A204.1 (cell line): ENCODE results near the gene CETN2.
A peak's percentile ranks its signal among the peaks of the same experiment; 100 is the strongest.
"Not testable (repeated sequence)": the region's sequence is repeated elsewhere in the genome, so short reads cannot be mapped to it uniquely, and the experiment has no call there.

Experiments
- FAIRE-seq: peaks from 2 replicates; lab custom pipeline; 2012; peaks lifted over from hg19 to GRCh38; lab: Jason Lieb, UNC

Gene CETN2

DNA sequence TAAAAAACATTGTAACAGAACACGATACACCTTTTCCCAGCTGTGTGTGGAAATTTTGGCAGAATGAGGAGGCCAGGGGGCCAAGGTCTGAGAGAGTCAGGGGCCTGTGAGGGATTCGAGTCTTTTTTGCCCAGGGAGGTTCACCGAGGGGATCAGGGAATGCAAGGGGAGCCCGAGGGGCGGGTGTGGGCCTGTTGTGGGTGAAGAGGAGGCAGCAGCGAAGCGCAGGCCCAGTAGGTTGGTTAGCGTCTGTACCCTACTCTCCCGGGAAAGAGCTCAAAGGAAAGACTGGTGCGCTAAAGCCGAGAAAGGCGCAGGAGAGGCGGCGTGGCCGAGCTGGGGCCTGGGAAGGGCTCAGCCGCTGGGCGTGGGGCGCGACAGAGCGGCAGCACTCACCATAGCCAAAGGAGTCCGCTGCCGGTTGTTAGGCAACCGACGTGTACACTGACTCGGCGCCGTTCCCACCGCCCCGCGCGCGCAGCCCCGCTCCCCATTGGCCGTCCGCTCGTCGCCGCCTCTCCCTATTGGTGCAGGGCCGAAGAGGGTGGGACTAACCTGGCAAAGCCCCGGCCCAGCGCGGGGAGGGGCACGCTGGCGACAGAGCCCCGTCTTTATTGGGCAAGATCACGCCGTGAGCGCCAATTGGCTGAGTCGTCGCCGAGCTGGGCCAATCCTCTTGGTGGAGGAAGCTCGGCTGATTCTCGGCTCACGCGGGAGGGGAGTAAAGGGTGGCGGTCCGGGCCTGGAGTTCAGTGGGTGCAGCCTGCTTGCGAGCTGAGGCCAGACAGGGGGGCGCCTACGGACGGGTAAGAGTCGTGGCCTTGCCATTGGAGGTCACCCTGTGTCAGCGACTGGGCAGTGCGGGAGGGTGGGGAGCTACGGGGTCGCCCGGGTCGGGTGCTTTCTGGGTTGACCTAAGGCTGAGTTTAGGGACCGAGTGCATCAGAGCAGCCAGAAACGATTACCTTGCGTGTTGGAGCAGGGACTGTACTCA, at the start of gene CETN2, which contains the start of gene NSDHL:
TSS of gene CETN2 (minus strand) at position 446 of the 994 bp plus-strand sequence. CDS start at position 399, 47 bp downstream.
TSS of gene NSDHL (plus strand) at position 752 of the 994 bp plus-strand sequence. CDS start 15,262 bp downstream, outside the sequence.
- FAIRE-seq: peak; percentile 94

- FAIRE-seq: no peak
Observed at GRCh38 chrX:152878976-152879755, 48.6 kb upstream of the CETN2 start.

- FAIRE-seq: no peak
Observed at GRCh38 chrX:152876931-152877840, 46.6 kb upstream of the CETN2 start.

DNA sequence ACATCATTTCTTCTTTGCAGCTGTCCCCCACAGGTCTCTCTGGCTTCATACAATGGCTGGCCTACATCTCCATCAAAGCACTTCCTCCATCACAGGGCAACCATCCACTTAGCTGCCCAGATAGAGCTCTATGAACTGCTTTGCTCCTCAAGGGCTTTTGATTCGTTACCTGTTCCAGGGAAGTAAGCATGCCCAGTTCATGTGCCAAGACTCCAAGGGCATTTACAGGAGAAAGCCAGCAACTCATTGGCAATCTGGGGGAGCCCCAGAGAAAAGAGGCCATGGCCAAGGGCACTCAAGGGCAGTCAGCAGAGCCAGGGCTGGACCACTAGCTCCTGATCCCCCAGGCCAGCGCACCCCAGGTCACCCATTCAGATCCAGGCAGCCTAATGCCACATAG, 42.8 kb upstream of the CETN2 start:
- FAIRE-seq: no peak

DNA sequence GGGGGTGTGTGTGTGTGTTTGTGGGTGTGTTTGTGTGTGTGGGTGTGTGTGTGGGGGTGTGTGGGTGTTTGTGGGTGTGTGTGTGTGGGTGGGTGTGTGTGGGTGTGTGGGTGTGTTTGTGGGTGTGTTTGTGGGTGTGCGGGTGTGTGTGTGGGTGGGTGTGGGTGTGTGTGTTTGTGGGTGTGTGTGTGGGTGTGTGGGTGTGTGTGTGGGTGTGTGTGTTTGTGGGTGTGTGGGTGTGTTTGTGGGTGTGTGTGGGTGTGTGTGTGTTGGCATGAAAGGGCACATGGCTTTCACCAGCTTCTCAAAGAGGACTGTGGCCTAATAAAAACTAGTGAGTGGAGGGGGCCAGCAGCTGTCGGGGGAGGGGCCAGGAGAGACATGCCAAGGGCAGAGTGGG, 42.0 kb upstream of the CETN2 start:
- no peak for FAIRE-seq

DNA sequence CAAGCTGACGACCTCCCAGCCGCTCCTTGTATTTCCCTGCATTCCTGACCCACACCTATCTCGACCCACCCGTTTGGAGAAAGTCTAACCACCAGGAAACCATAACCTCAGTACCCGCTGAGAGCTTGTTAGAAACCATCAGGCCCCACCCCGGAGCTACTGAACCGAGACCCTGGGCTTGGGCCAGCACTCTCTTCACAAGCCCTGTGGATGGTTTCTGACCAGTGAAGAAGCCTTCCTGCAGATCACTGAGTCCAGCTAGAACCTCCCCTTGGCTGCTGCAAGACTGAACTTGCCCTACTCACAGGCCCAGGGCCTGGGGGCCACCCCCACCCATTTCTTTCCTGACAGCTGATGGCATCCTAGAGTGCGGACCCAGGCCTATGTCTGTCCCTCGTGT, 40.7 kb upstream of the CETN2 start:
- FAIRE-seq: no peak

GRCh38 chrX:152869972-152870371, 39.4 kb upstream of the CETN2 start:
- FAIRE-seq: no peak

GRCh38 chrX:152866386-152866785, 35.8 kb upstream of the CETN2 start:
- FAIRE-seq: no peak

DNA sequence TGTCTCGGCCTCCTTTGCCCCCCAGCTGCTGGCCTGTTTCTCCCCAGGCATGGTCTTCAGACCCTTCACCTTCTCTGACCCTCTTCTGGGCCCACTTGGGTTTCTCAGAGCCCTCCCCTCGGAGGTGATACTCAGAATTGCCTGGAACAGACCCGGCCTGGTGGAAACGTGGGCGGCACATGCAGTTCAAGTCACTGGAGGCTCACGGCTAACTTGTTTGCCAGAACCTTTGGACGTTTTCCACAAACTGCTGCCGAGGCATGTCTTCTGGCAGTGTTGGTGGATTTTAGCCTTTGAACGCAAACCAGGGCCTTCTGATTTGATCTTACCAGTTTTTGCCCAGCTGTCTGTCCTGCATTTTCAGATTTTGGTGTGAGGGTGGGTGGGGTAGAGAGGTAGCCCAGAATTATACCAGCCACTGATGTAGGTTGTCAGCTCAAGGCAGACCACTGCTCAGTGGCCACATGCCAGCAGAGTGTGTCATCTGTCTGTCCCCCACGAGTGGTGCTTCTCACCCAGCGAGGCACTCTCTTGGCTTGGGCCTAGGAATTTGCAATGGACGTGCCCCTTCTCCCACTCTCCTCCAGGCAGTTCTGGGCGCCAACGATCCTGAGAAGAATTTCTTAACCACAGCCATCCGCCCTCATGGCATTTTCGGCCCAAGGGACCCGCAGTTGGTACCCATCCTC, 34.8 kb upstream of the CETN2 start:
- no peak for FAIRE-seq

- FAIRE-seq: no peak
Observed at GRCh38 chrX:152861826-152862225, 31.3 kb upstream of the CETN2 start.

DNA sequence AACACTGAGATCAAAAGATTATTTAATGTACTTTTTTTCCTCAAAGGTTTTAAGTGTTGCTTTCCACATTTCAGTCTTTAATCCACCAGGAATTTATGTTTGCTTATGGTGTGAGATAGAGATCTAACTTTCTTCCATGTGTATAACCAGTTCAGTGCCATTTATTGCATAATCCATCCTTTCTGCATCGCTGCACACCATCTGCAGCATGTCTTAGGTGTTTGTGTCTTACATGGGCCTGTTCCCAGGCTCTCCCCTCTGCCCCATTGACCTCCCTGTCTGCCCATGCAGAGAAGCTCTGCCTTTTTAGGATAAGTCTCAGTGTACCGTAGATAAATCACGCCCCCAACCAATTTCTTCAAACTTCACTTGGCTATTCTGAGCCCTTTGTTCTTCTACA, 30.6 kb upstream of the CETN2 start:
- no peak for FAIRE-seq

- FAIRE-seq: no peak
Observed at GRCh38 chrX:152853986-152854385, 23.4 kb upstream of the CETN2 start.

GRCh38 chrX:152850465-152850864, 19.9 kb upstream of the CETN2 start:
- FAIRE-seq: no peak

- no peak for FAIRE-seq
Observed at GRCh38 chrX:152847281-152847680, 16.7 kb upstream of the CETN2 start.

GRCh38 chrX:152845618-152846240, 15.2 kb upstream of the CETN2 start:
- no peak for FAIRE-seq

GRCh38 chrX:152844256-152844655, 13.7 kb upstream of the CETN2 start:
- no peak for FAIRE-seq

DNA sequence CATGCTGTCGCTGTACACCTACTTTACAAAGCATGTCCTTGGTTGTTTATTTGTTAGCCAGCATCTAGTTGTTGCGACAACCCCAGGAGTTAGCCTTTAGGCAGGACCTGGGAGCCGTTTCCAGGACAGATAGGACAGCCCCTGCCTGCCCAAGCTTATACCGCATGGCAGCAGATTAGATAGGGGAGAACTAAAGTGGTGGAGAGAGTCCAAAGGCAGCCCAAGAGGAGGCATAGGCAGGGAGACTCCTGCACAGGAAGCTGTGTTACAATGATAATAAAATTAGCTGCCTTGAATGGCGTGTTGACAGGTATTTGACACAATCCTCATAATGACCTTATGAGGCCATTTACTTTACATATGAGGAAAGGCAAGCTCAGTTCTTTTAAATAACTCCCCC, 13.3 kb upstream of the CETN2 start:
- no peak for FAIRE-seq

- no peak for FAIRE-seq
Observed at GRCh38 chrX:152842772-152843338, 12.3 kb upstream of the CETN2 start.

GRCh38 chrX:152835470-152835869, 4.9 kb upstream of the CETN2 start:
- FAIRE-seq: not testable (repeated sequence)

DNA sequence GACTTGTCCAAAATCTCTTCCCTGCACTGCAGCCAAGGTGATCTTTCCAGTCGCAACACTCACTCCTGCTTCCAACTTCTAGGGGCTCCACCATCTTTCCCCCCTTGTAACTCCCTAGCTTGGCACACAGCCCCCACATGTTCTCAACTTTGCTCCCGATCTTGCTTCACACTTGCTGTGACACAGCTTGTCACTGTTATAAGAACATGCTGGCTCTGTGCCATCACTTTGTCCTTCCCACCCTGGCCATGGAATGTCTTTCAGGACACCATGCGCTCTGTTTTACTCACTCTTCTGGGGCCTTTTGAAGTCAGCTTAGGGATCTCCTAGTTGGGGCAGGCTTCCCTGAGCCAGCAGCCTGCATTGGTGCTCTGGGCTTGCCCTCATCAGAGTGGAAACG, 2.8 kb upstream of the CETN2 start:
- no peak for FAIRE-seq

- no peak for FAIRE-seq
Observed at GRCh38 chrX:152832520-152832919, 2.0 kb upstream of the CETN2 start.
